ENCODE data around the gene KIF12. TPM values are rescaled to one million over a fixed set of nuclear protein-coding genes. Genes with fewer than 3 reads are reported as not detected.

Gene KIF12
- total and polyA plus RNA-seq, 3 experiments from 2014 or later, result not detected

DNA sequence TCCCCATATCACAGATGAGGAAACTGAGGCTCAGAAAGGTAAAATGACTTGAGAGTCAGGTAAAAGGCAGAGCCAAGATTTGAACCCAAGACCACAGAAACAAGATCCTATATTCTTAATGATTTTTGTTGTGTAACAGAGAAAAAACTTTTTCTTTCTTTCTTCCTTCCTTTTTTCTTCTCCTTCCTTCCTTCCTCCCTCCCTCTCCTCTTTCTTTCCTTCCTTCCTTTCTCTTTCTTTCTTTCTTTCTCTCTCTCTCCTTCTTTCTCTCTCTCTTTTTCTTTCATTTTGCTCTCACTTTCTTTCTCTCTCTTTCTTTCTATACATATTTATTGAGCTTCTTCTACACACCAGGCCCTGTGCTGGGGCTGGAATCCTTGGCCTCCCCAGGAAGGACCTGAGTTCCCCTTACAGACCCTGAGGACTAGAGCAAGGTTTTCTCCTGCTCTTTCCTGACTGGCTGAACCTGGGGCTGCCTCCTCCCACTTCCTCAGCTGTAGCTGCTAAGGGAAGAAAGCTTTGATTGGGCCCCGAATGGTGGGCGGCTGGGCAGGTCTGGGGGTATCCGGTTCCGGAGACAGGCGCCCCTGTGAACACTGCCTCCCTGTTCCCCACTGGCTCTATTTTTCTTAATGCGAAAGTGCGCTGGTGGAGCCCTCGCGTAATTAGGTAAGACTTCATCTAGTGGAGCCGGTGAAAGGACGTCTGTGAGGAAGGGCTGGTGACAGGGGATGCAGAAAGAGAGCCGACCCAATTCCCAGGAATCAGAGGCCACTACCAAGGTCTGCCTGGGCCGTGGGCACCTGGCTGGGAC, 27.4 kb upstream of the KIF12 start:
- Histone ChIP-seq H3K27me3 (ENCODE audit: insufficient read depth, low read length, poor library complexity, severe bottlenecking) (no peaks in the 10 kb centered on the region), H3K4me1 (ENCODE audit: insufficient read depth, low read length) (no peaks in the 10 kb centered on the region), H3K9me3 (ENCODE audit: low read length) (no peaks in the 10 kb centered on the region), H3K4me3 (ENCODE audit: low read length) (no peak overlapping the region), H3K27ac (ENCODE audit: low read depth, low read length) (no peak overlapping the region), H3K36me3 (ENCODE audit: insufficient read depth, low read length) (no peaks in the 10 kb centered on the region)
- H3K27ac Mint-ChIP-seq, result peak overlapping the region in 1 of 8 donors; percentile 5
- ChIA-PET CTCF (interaction anchor here (1.4 kb wide), 1 partner anchor 19 kb away, joined by 4 read pairs; no protein-coding TSS in a partner anchor), POLR2A (no interaction called here)
- H3K36me3 Mint-ChIP-seq, result peaks cover 0 to 7% (median 0%) of the 10 kb centered on the region in 3 donors
- DNase-seq, result no peak
- peaks cover 0 to 16% (median 10%) of the 10 kb centered on the region in 5 donors for H3K9me3 Mint-ChIP-seq
- no peak overlapping the region for H3K4me3 Mint-ChIP-seq
- H3K4me1 Mint-ChIP-seq, result no peaks in the 10 kb centered on the region
- H3K27me3 Mint-ChIP-seq, result peaks cover 17 to 39% of the 10 kb centered on the region in 2 donors

- no peaks in the 10 kb centered on the region for H3K4me1 ChIP-seq (ENCODE audit: insufficient read depth, low read length)
- H3K36me3 ChIP-seq (ENCODE audit: insufficient read depth, low read length), result no peaks in the 10 kb centered on the region
- Mint-ChIP-seq H3K4me3 (no peak overlapping the region), H3K27ac (no peak overlapping the region), H3K4me1 (no peaks in the 10 kb centered on the region), H3K9me3 (peaks cover 0 to 16% (median 10%) of the 10 kb centered on the region in 5 donors), H3K36me3 (peaks cover 0 to 7% (median 0%) of the 10 kb centered on the region in 3 donors), H3K27me3 (peaks cover 14 to 31% of the 10 kb centered on the region in 2 donors)
- no peak for DNase-seq
- POLR2A ChIA-PET, result no interaction called here
- H3K27ac ChIP-seq (ENCODE audit: low read depth, low read length), result no peak overlapping the region
- CTCF ChIA-PET, result no interaction called here
- no peaks in the 10 kb centered on the region for H3K9me3 ChIP-seq (ENCODE audit: low read length)
- H3K27me3 ChIP-seq (ENCODE audit: insufficient read depth, low read length, poor library complexity, severe bottlenecking), result no peaks in the 10 kb centered on the region
- no peak overlapping the region for H3K4me3 ChIP-seq (ENCODE audit: low read length)
Observed at GRCh38 chr9:114125476-114126013, 26.5 kb upstream of the KIF12 start.

GRCh38 chr9:114124666-114125475, 25.8 kb upstream of the KIF12 start:
- Mint-ChIP-seq H3K27me3 (peaks cover 14 to 25% of the 10 kb centered on the region in 2 donors), H3K4me1 (no peaks in the 10 kb centered on the region), H3K27ac (no peak overlapping the region), H3K4me3 (no peak overlapping the region), H3K9me3 (peaks cover 0 to 16% (median 10%) of the 10 kb centered on the region in 5 donors), H3K36me3 (peaks cover 0 to 7% (median 0%) of the 10 kb centered on the region in 3 donors)
- no peaks in the 10 kb centered on the region for H3K36me3 ChIP-seq (ENCODE audit: insufficient read depth, low read length)
- no peaks in the 10 kb centered on the region for H3K27me3 ChIP-seq (ENCODE audit: insufficient read depth, low read length, poor library complexity, severe bottlenecking)
- CTCF ChIA-PET, result no interaction called here
- POLR2A ChIA-PET, result no interaction called here
- no peak for DNase-seq
- no peaks in the 10 kb centered on the region for H3K9me3 ChIP-seq (ENCODE audit: low read length)
- no peaks in the 10 kb centered on the region for H3K4me1 ChIP-seq (ENCODE audit: insufficient read depth, low read length)
- H3K27ac ChIP-seq (ENCODE audit: low read depth, low read length), result no peak overlapping the region
- H3K4me3 ChIP-seq (ENCODE audit: low read length), result no peak overlapping the region

- no peak overlapping the region for H3K4me3 ChIP-seq (ENCODE audit: low read length)
- no peaks in the 10 kb centered on the region for H3K4me1 Mint-ChIP-seq
- DNase-seq, result no peak
- H3K9me3 ChIP-seq (ENCODE audit: low read length), result no peaks in the 10 kb centered on the region
- H3K27me3 Mint-ChIP-seq, result peaks cover 8 to 19% of the 10 kb centered on the region in 2 donors
- no peaks in the 10 kb centered on the region for H3K4me1 ChIP-seq (ENCODE audit: insufficient read depth, low read length)
- CTCF ChIA-PET, result no interaction called here
- H3K9me3 Mint-ChIP-seq, result peaks cover 0 to 16% (median 10%) of the 10 kb centered on the region in 5 donors
- H3K4me3 Mint-ChIP-seq, result no peak overlapping the region
- POLR2A ChIA-PET, result no interaction called here
- H3K36me3 Mint-ChIP-seq, result peaks cover 0 to 7% (median 0%) of the 10 kb centered on the region in 3 donors
- H3K27me3 ChIP-seq (ENCODE audit: insufficient read depth, low read length, poor library complexity, severe bottlenecking), result no peaks in the 10 kb centered on the region
- no peaks in the 10 kb centered on the region for H3K36me3 ChIP-seq (ENCODE audit: insufficient read depth, low read length)
- no peak overlapping the region for H3K27ac ChIP-seq (ENCODE audit: low read depth, low read length)
- H3K27ac Mint-ChIP-seq, result peak overlapping the region in 1 of 8 donors; percentile 55
Observed at GRCh38 chr9:114124138-114124537, 25.0 kb upstream of the KIF12 start.

GRCh38 chr9:114123031-114123977, 24.2 kb upstream of the KIF12 start:
- no peak for DNase-seq
- peaks cover 11 to 20% of the 10 kb centered on the region in 2 donors for H3K27me3 Mint-ChIP-seq
- H3K27me3 ChIP-seq (ENCODE audit: insufficient read depth, low read length, poor library complexity, severe bottlenecking), result no peaks in the 10 kb centered on the region
- H3K9me3 Mint-ChIP-seq, result peaks cover 0 to 13% (median 10%) of the 10 kb centered on the region in 5 donors
- H3K36me3 Mint-ChIP-seq, result peaks cover 0 to 4% (median 0%) of the 10 kb centered on the region in 3 donors
- H3K4me1 Mint-ChIP-seq, result no peaks in the 10 kb centered on the region
- no peak overlapping the region for H3K4me3 ChIP-seq (ENCODE audit: low read length)
- H3K9me3 ChIP-seq (ENCODE audit: low read length), result no peaks in the 10 kb centered on the region
- H3K4me1 ChIP-seq (ENCODE audit: insufficient read depth, low read length), result no peaks in the 10 kb centered on the region
- no peak overlapping the region for H3K4me3 Mint-ChIP-seq
- no peak overlapping the region for H3K27ac Mint-ChIP-seq
- POLR2A ChIA-PET, result no interaction called here
- H3K27ac ChIP-seq (ENCODE audit: low read depth, low read length), result no peak overlapping the region
- H3K36me3 ChIP-seq (ENCODE audit: insufficient read depth, low read length), result no peaks in the 10 kb centered on the region
- CTCF ChIA-PET, result interaction anchor here (1.0 kb wide), 1 partner anchor 16 kb away, joined by 3 read pairs; no protein-coding TSS in a partner anchor

DNA sequence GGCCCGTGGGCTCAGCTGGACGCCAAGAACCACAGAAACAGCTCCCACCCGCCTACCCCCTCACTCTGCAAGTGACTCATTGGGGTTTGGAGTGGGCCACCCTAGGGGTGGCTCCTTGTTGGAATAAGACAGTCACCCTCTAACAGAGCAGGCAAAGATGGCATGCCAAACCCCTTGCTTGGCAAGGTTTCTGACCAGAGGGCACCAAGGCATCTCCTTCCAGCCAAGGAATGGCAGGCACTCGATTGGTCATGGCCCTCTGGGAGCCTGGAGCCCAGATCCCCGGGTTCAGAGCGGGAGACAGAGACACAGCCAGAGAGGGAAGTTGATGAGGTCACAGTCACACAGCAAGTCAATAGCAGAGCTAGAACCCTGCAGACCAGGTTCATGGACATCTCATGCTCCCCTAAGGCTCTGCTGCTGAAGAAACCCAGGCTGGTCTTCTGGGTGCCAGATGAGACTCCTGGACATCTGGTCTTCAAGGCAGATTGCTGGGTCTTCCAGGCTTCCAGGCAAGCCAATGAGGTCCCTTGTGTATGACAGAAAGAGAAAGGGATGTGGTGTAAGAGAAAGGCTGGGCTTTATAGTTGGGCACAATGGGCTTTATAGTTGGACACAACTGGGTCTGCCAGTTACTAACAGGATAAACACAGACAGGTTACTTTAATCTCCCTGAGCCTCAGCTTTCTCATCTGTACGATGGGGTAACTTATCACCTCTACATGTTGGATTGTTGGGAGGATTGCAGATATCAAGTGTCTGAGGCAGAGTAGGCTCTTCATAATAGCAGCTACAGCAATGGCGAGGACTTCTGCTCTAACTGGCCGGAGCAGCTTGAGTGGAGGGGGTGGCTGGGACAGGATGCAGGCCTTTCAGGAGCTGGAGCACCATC, 23.3 kb upstream of the KIF12 start:
- Histone ChIP-seq H3K4me1 (ENCODE audit: insufficient read depth, low read length) (no peaks in the 10 kb centered on the region), H3K27ac (ENCODE audit: low read depth, low read length) (no peak overlapping the region), H3K4me3 (ENCODE audit: low read length) (no peak overlapping the region), H3K36me3 (ENCODE audit: insufficient read depth, low read length) (no peaks in the 10 kb centered on the region), H3K9me3 (ENCODE audit: low read length) (no peaks in the 10 kb centered on the region), H3K27me3 (ENCODE audit: insufficient read depth, low read length, poor library complexity, severe bottlenecking) (no peaks in the 10 kb centered on the region)
- ChIA-PET POLR2A (no interaction called here), CTCF (no interaction called here)
- H3K4me3 Mint-ChIP-seq, result no peak overlapping the region
- DNase-seq, result no peak
- H3K36me3 Mint-ChIP-seq, result no peaks in the 10 kb centered on the region
- H3K9me3 Mint-ChIP-seq, result peaks cover 0 to 4% (median 2%) of the 10 kb centered on the region in 5 donors
- H3K4me1 Mint-ChIP-seq, result no peaks in the 10 kb centered on the region
- H3K27me3 Mint-ChIP-seq, result peaks cover 6 to 24% of the 10 kb centered on the region in 2 donors
- H3K27ac Mint-ChIP-seq, result no peak overlapping the region
